Brain microvascular endothelial cell (primary cell): Measurements from ENCODE around the gene ATF2.

Source experiments
- DNase-seq: peaks from one replicate; pipeline ENCODE4 v3.0.0-alpha.2; 2020
- H3K27ac ChIP-seq: fragments of 250-450 bp; sonication (Bioruptor Pico); 2 replicates; pipeline ENCODE4 v1.5.1; 2020; ENCODE audit warnings: mild to moderate bottlenecking, moderate library complexity
- H3K27me3 ChIP-seq: fragments of 250-450 bp; sonication (Bioruptor Pico); replicated peaks from 2 replicates; pipeline ENCODE4 v1.5.1; 2020; ENCODE audit warnings: mild to moderate bottlenecking
- H3K36me3 ChIP-seq: fragments of 250-450 bp; sonication (Bioruptor Pico); replicated peaks from 2 replicates; pipeline ENCODE4 v1.5.1; 2020; ENCODE audit warnings: mild to moderate bottlenecking
- H3K4me3 ChIP-seq: 2 replicates; pipeline ENCODE4 v1.5.1; 2011; ENCODE audit warnings: low read depth, mild to moderate bottlenecking, control low read depth, low read length, moderate library complexity
- CTCF ChIP-seq: IDR thresholded peaks from 2 replicates; pipeline ENCODE4 v1.5.1; 2011; ENCODE audit warnings: low read depth, mild to moderate bottlenecking, moderate library complexity, low read length, control low read depth, inconsistent platforms; ENCODE audit errors: missing control alignments
- in situ Hi-C: cut with HindIII; loops from 2 replicates; pipeline ENCODE4 v1.10.0; 2017; ENCODE audit warnings: low sequenced_read_pairs, low pct_ligation_motif_present

The ATF2 gene

GRCh38 chr2:175136334-175137215 lies 31.4 kb downstream of the ATF2 start:
- no peaks in the 10 kb centered on the region for H3K27me3 ChIP-seq
- no peak overlapping the region for H3K4me3 ChIP-seq
- DNase-seq = no peak
- in situ Hi-C loops = no loop called here
- H3K27ac ChIP-seq = no peak overlapping the region
- no peaks in the 10 kb centered on the region for H3K36me3 ChIP-seq
- TF ChIP-seq CTCF = no peak

GRCh38 chr2:175135862-175136261 lies 32.1 kb downstream of the ATF2 start:
- Histone ChIP-seq H3K27me3 (no peaks in the 10 kb centered on the region), H3K27ac (no peak overlapping the region), H3K4me3 (no peak overlapping the region), H3K36me3 (no peaks in the 10 kb centered on the region)
- DNase-seq = no peak
- TF ChIP-seq CTCF = no peak
- in situ Hi-C loops = no loop called here

- no peaks in the 10 kb centered on the region for H3K36me3 ChIP-seq
- TF ChIP-seq CTCF = no peak
- in situ Hi-C loops = no loop called here
Measured at GRCh38 chr2:175135177-175135576, 32.8 kb downstream of the ATF2 start.

GRCh38 chr2:175131252-175131651 lies 36.8 kb downstream of the ATF2 start:
- Histone ChIP-seq H3K4me3 (no peak overlapping the region), H3K36me3 (peaks cover 11% of the 10 kb centered on the region), H3K27ac (no peak overlapping the region), H3K27me3 (no peaks in the 10 kb centered on the region)
- no peak for TF ChIP-seq CTCF
- in situ Hi-C loops = no loop called here
- DNase-seq = no peak

More at GRCh38 chr2:175135177-175135576, 32.8 kb downstream of the ATF2 start:
- Histone ChIP-seq H3K27me3 (no peaks in the 10 kb centered on the region), H3K4me3 (no peak overlapping the region), H3K27ac (no peak overlapping the region)
- no peak for DNase-seq

- in situ Hi-C loops = no loop called here
Measured at GRCh38 chr2:175126661-175127060, 41.3 kb downstream of the ATF2 start.

More at GRCh38 chr2:175126661-175127060, 41.3 kb downstream of the ATF2 start:
- Histone ChIP-seq H3K27me3 (no peaks in the 10 kb centered on the region), H3K36me3 (peaks cover 11% of the 10 kb centered on the region), H3K4me3 (no peak overlapping the region), H3K27ac (no peak overlapping the region)
- no peak for DNase-seq
- TF ChIP-seq CTCF = no peak
